Esophagus muscularis mucosa (tissue), 3 donors: ENCODE results near the gene LRMDA.

Source experiments
- CTCF ChIP-seq, 3 experiments: fragments of 200-600 bp in 2 of 3; fragments of 450-650 bp in 1 of 3; sonication (generic) in 2 of 3; IDR thresholded peaks; one replicate each; pipeline ENCODE4 v1.5.1; 2017 to 2019; ENCODE audit warnings: antibody characterized with exemption in 3 of 3, mild to moderate bottlenecking in 2 of 3, moderate library complexity in 1 of 3
- EP300 ChIP-seq: sonication (generic); formaldehyde crosslinking; IDR thresholded peaks from one replicate; pipeline ENCODE4 v1.6.1; 2017; ENCODE audit warnings: antibody characterized with exemption

GRCh38 chr10:76255241-76255640, 823.8 kb downstream of the LRMDA start:
- TF ChIP-seq EP300 (no peak), CTCF (IDR thresholded peaks at IDR 0.05) (no peak)
